Measurements from ENCODE around the gene FARS2.

- TF ChIP-seq SUZ12 (IDR thresholded peaks at IDR 0.05) (no peak), FOXM1 (IDR thresholded peaks at IDR 0.05; ENCODE audit: borderline replicate concordance) (no peak), FOXA1 (IDR thresholded peaks at IDR 0.05) (no peak), FOXK2 (IDR thresholded peaks at IDR 0.05) (no peak), BHLHE40 (IDR thresholded peaks at IDR 0.05; ENCODE audit: borderline replicate concordance) (no peak), L3MBTL2 (conservative IDR thresholded peaks at IDR 0.05) (no peak)
Observed at GRCh38 chr6:5684320-5685053, 423.2 kb downstream of the FARS2 start.
